ELR (cell line): ENCODE data around the gene CSRNP3.

ENCODE experiments used
- DNase-seq: peaks from one replicate; pipeline ENCODE4 v3.0.0-alpha.2; 2015; ENCODE audit warnings: low read depth

Gene CSRNP3

GRCh38 chr2:165686800-165687199 lies 217.3 kb downstream of the CSRNP3 start:
- no peak for DNase-seq

GRCh38 chr2:165687426-165688002 lies 218.0 kb downstream of the CSRNP3 start:
- no peak for DNase-seq

GRCh38 chr2:165691615-165692014 lies 222.1 kb downstream of the CSRNP3 start:
- DNase-seq, result peak; percentile 58

GRCh38 chr2:165692906-165693305 lies 223.4 kb downstream of the CSRNP3 start:
- DNase-seq, result no peak

DNA sequence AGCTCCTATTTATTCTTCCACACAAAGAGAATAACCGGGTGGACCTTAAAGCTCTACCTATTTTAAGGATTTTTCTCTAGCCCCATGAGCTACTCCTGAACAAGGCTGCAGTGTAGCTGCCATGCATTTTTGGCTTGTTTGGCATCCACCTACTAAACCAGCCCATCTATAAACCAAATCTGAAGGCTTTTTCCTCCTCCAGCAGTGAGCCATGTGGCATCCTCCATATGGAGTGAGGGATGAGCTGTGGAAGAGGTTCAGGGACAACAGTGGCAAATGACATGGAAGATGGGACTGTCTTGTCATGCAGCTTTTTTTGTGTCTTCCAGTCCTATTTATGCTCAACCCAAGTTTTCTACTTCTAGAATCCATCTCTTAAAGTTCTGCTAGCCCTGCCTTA lies 224.3 kb downstream of the CSRNP3 start:
- no peak for DNase-seq

- no peak for DNase-seq
Measured at GRCh38 chr2:165697748-165698443, 228.4 kb downstream of the CSRNP3 start.

GRCh38 chr2:165698444-165698884 lies 229.0 kb downstream of the CSRNP3 start:
- DNase-seq, result peak; percentile 56

GRCh38 chr2:165699946-165700345 lies 230.4 kb downstream of the CSRNP3 start:
- DNase-seq, result no peak

DNA sequence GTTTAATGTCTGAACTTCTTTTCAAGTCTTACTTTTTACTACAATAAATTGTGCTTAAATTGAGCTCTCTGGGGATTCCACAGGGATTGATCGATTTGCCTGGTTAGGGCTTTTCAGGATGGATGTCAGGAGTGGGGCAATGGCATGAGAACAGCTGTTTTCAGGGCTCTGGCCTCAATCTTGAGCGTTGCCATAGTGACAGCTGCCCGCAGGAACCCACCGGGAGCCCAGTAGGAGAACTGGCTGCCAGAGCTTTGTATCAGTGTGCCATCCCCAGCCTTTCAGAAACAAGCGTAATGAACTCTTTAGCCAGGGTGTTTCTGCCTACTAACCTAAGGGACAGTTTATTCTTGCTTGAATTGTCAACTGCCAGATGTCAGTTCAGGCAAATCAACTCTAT lies 231.0 kb downstream of the CSRNP3 start:
- no peak for DNase-seq

DNA sequence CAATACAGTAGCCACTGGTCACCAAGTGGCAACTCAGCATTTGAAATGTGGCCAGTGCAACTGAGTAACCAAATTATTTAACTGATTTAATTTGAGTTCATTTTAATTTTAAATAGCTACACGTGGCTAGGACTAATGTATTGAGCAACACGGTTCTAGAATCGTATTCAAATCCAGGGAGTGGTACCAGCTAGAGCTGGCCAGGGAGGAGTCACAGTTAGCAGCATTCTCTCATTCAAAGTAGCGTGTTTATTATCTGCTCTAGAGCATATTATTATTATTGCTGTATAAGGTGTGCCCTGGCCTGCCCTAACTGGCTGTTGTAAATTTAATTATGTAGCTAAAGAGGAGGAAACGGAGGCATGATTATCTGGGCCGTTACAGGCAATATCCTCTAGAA lies 231.6 kb downstream of the CSRNP3 start:
- no peak for DNase-seq

GRCh38 chr2:165706960-165707487 lies 237.5 kb downstream of the CSRNP3 start:
- no peak for DNase-seq

- DNase-seq, result no peak
Measured at GRCh38 chr2:165716091-165716490, 246.6 kb downstream of the CSRNP3 start.

GRCh38 chr2:165718610-165719210 lies 249.2 kb downstream of the CSRNP3 start:
- DNase-seq, result no peak

- DNase-seq, result peak; percentile 2
Measured at GRCh38 chr2:165720511-165720910, 251.0 kb downstream of the CSRNP3 start.

GRCh38 chr2:165725421-165725820 lies 255.9 kb downstream of the CSRNP3 start:
- peak; percentile 79 for DNase-seq
